H1 (cell line): ENCODE measurements around the gene NBAS.

Source experiments
- ATF2 ChIP-seq: IDR thresholded peaks from 2 replicates; pipeline ENCODE4 v1.6.1; 2012; ENCODE audit warnings: low read length, inconsistent platforms
- ATF3 ChIP-seq: IDR thresholded peaks from 2 replicates; pipeline ENCODE4 v1.6.1; 2011; ENCODE audit warnings: low read depth, mild to moderate bottlenecking, low read length; ENCODE audit not compliant: insufficient read depth
- CHD2 ChIP-seq: IDR thresholded peaks from 2 replicates; pipeline ENCODE4 v1.6.1; 2012; ENCODE audit warnings: low read length, improper control_type of control experiment
- CTCF ChIP-seq, 3 experiments: IDR thresholded peaks; 1 replicate in 2 of 3; 2 replicates in 1 of 3; pipeline versions ENCODE4 v1.5.1 to v1.6.1; 2011; ENCODE audit warnings: low read length in 3 of 3, mild to moderate bottlenecking in 3 of 3, inconsistent platforms in 2 of 3, low read depth in 1 of 3, moderate library complexity in 1 of 3; ENCODE audit not compliant: insufficient read depth in 1 of 3; ENCODE audit errors: control extremely low read depth in 1 of 3
- EZH2 ChIP-seq: fragments of 200-600 bp; sonication (generic); IDR thresholded peaks from 2 replicates; pipeline ENCODE4 v1.7.1; 2012; ENCODE audit warnings: low read depth, mild to moderate bottlenecking, moderate library complexity, low read length, inconsistent platforms; ENCODE audit not compliant: severe bottlenecking
- POLR2A ChIP-seq, 2 experiments: IDR thresholded peaks; 1 replicate in 1 of 2; 2 replicates in 1 of 2; pipeline ENCODE4 v1.6.1; 2011; ENCODE audit warnings: low read depth in 2 of 2, low read length in 2 of 2, mild to moderate bottlenecking in 2 of 2; ENCODE audit errors: control extremely low read depth in 1 of 2
- POLR2AphosphoS5 ChIP-seq: IDR thresholded peaks from 2 replicates; pipeline ENCODE4 v1.6.1; 2011; ENCODE audit warnings: low read depth, low read length
- RFX5 ChIP-seq: IDR thresholded peaks from 2 replicates; pipeline ENCODE4 v1.6.1; 2011; ENCODE audit warnings: low read depth, low read length, improper control_type of control experiment, borderline replicate concordance

- TF ChIP-seq POLR2A (IDR thresholded peaks at IDR 0.05; ENCODE audit: control extremely low read depth in 1 of 2, low read depth in 2 of 2, low read length in 2 of 2) (no peak), CTCF (IDR thresholded peaks at IDR 0.05; ENCODE audit: control extremely low read depth in 1 of 3, insufficient read depth in 1 of 3, low read depth in 1 of 3, low read length in 3 of 3) (no peak), POLR2AphosphoS5 (no peak), CHD2 (no peak), ATF3 (no peak), RFX5 (no peak), ATF2 (no peak), EZH2 (no peak)
These were observed 34.3 kb upstream of the NBAS start for GRCh38 chr2:15595342-15595905.
